Gastrocnemius medialis (tissue), 4 donors: Measurements from ENCODE around the gene CORIN.

Source experiments
- POLR2A ChIP-seq, 2 donors: fragments of 450-650 bp; IDR thresholded peaks; one replicate each; pipeline ENCODE4 v1.6.1; 2017; ENCODE audit warnings: antibody characterized with exemption in 2 of 2, mild to moderate bottlenecking in 2 of 2, moderate library complexity in 2 of 2
- TF ChIP-seq, protein P1 (sequence below), 5 experiments: fragments of 450-650 bp in 3 of 5; fragments of 200-600 bp in 2 of 5; sonication (generic) in 2 of 5; IDR thresholded peaks in 4 of 5; conservative IDR thresholded peaks in 1 of 5; 1 replicate in 4 of 5; 2 replicates in 1 of 5; pipeline ENCODE4 v1.5.1; 2016 to 2019; ENCODE audit warnings: antibody characterized with exemption in 5 of 5, mild to moderate bottlenecking in 3 of 5, moderate library complexity in 3 of 5

DNA sequence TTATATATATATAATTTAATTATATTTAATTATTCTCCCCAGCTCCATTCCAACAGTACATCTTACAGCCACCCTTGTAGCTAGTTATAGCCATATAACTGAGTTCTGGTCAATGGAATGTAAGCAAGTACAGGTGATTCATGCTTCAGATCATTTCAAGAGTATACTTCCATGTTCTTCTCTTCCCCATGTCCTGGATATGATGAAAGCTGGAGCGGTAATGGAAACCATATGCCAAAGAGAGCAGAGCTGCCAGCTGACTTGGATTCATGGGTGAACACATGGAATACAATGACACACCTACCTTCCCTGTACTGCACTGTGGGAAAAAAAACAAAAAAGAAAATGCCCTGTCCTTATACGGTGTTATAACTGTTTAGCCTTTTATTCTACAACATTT lies 17.5 kb upstream of the CORIN start:
- TF ChIP-seq, protein P1, sequence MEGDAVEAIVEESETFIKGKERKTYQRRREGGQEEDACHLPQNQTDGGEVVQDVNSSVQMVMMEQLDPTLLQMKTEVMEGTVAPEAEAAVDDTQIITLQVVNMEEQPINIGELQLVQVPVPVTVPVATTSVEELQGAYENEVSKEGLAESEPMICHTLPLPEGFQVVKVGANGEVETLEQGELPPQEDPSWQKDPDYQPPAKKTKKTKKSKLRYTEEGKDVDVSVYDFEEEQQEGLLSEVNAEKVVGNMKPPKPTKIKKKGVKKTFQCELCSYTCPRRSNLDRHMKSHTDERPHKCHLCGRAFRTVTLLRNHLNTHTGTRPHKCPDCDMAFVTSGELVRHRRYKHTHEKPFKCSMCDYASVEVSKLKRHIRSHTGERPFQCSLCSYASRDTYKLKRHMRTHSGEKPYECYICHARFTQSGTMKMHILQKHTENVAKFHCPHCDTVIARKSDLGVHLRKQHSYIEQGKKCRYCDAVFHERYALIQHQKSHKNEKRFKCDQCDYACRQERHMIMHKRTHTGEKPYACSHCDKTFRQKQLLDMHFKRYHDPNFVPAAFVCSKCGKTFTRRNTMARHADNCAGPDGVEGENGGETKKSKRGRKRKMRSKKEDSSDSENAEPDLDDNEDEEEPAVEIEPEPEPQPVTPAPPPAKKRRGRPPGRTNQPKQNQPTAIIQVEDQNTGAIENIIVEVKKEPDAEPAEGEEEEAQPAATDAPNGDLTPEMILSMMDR (IDR thresholded peaks at IDR 0.05 in 4 of 5, conservative IDR thresholded peaks at IDR 0.05 in 1 of 5): no peak
- no peak for TF ChIP-seq POLR2A (IDR thresholded peaks at IDR 0.05)
